Upper lobe of left lung (tissue), 6 donors: ENCODE results near the gene RNLS. TPM values are rescaled to one million over a fixed set of nuclear protein-coding genes. Genes with fewer than 3 reads are reported as not detected.

Experiments used
- ATAC-seq, 2 donors: fragments of 200-7000 bp; cut with Tn5 transposase; one replicate each; pipeline ENCODE4 v1.9.1; 2022; ENCODE audit warnings: mild to moderate bottlenecking in 2 of 2, moderate library complexity in 2 of 2; ENCODE audit not compliant: low FRiP score in 2 of 2
- DNase-seq, 2 donors: peaks; one replicate each; pipeline ENCODE4 v3.0.0-alpha.2; 2019 to 2020
- H3K27ac ChIP-seq, 4 donors: fragments of 200-600 bp; sonication (generic); one replicate each; pipeline ENCODE4 v1.5.1; 2016 to 2019
- H3K27me3 ChIP-seq, 4 donors: fragments of 200-600 bp; sonication (generic); one replicate each; pipeline ENCODE4 v1.5.1; 2017 to 2019
- H3K36me3 ChIP-seq, 4 donors: fragments of 200-600 bp; sonication (generic); one replicate each; pipeline ENCODE4 v1.5.1; 2016 to 2019
- H3K4me1 ChIP-seq, 4 donors: fragments of 200-600 bp; sonication (generic); one replicate each; pipeline ENCODE4 v1.5.1; 2018 to 2019
- H3K4me3 ChIP-seq, 4 donors: fragments of 200-600 bp; sonication (generic); one replicate each; pipeline ENCODE4 v1.5.1; 2017 to 2019; ENCODE audit warnings: mild to moderate bottlenecking in 2 of 4, moderate library complexity in 1 of 4
- H3K9me3 ChIP-seq, 4 donors: fragments of 200-600 bp; sonication (generic); one replicate each; pipeline ENCODE4 v1.5.1; 2018 to 2019
- CTCF ChIP-seq, 6 experiments: fragments of 450-650 bp in 4 of 6; fragments of 200-600 bp in 2 of 6; sonication (generic) in 2 of 6; IDR thresholded peaks; one replicate each; pipeline ENCODE4 v1.5.1; 2016 to 2019; ENCODE audit warnings: antibody characterized with exemption in 6 of 6
- EP300 ChIP-seq, 4 donors: sonication (generic); formaldehyde crosslinking; IDR thresholded peaks; one replicate each; pipeline ENCODE4 v1.5.1; 2017; ENCODE audit warnings: antibody characterized with exemption in 4 of 4, control low read depth in 2 of 4
- POLR2A ChIP-seq, 4 donors: fragments of 450-650 bp; IDR thresholded peaks; one replicate each; pipeline ENCODE4 v1.5.1; 2016 to 2017; ENCODE audit warnings: antibody characterized with exemption in 4 of 4, mild to moderate bottlenecking in 2 of 4
- POLR2AphosphoS5 ChIP-seq, 2 donors: sonication (generic); formaldehyde crosslinking; IDR thresholded peaks; one replicate each; pipeline ENCODE4 v1.5.1; 2017; ENCODE audit warnings: antibody characterized with exemption in 2 of 2
- WGBS, 2 donors: methylation state at CpG; one replicate each; pipeline ENCODE4 v1.1.5; 2017 to 2018; 5-methylcytosine and 5-hydroxymethylcytosine counted together
- total RNA-seq, 6 donors: library from RNA; depleted of rRNA in 4 of 6; stranded (reverse); fragments of >200 nt in 4 of 6; gene quantifications; one replicate each; pipeline versions ENCODE4 v1.1.0 to v1.2.1, GENCODE V29; 2016 to 2021
- donor health status: DM: no; HTN: no; CAD: no; lungs with moderate emphysema.
- donor health status: DM: no; HTN: yes; CAD: no; lungs with severe emphysema.

The RNLS gene
- total RNA-seq, 6 donors from 2014 or later = 5.0 to 27.1 (median 15.0) TPM

GRCh38 chr10:88337134-88337533, 246.0 kb downstream of the RNLS start:
- DNase-seq = no peak
- WGBS, 2 donors = 90 to 100% methylated on average over 1 of the region's 1 CpG
- H3K36me3 ChIP-seq = no peaks in the 10 kb centered on the region

GRCh38 chr10:88336334-88336733, 246.8 kb downstream of the RNLS start:
- Histone ChIP-seq H3K27ac (no peak overlapping the region), H3K27me3 (no peaks in the 10 kb centered on the region), H3K36me3 (no peaks in the 10 kb centered on the region), H3K4me1 (no peaks in the 10 kb centered on the region), H3K9me3 (no peaks in the 10 kb centered on the region), H3K4me3 (no peak overlapping the region)
- DNase-seq (no peak), ATAC-seq (no peak)
- 56 to 59% methylated on average over 4 of the region's 4 CpGs for WGBS, 2 donors
- TF ChIP-seq POLR2A (IDR thresholded peaks at IDR 0.05) (no peak), CTCF (IDR thresholded peaks at IDR 0.05) (no peak), EP300 (IDR thresholded peaks at IDR 0.05) (no peak), POLR2AphosphoS5 (IDR thresholded peaks at IDR 0.05) (no peak)

More at GRCh38 chr10:88337134-88337533, 246.0 kb downstream of the RNLS start:
- Histone ChIP-seq H3K27ac (no peak overlapping the region), H3K4me1 (no peaks in the 10 kb centered on the region), H3K4me3 (no peak overlapping the region), H3K27me3 (no peaks in the 10 kb centered on the region), H3K9me3 (no peaks in the 10 kb centered on the region)
- TF ChIP-seq POLR2A (IDR thresholded peaks at IDR 0.05) (no peak), CTCF (IDR thresholded peaks at IDR 0.05) (no peak), POLR2AphosphoS5 (IDR thresholded peaks at IDR 0.05) (no peak), EP300 (IDR thresholded peaks at IDR 0.05) (no peak)
- no peak for ATAC-seq

- ATAC-seq = no peak
- no peaks in the 10 kb centered on the region for H3K27me3 ChIP-seq
- H3K4me1 ChIP-seq = no peaks in the 10 kb centered on the region
- no peak overlapping the region for H3K4me3 ChIP-seq
- H3K27ac ChIP-seq = no peak overlapping the region
- no peak for TF ChIP-seq CTCF (IDR thresholded peaks at IDR 0.05)
- no peak for DNase-seq
- 62 to 70% methylated on average over 3 of the region's 3 CpGs for WGBS, 2 donors
- H3K9me3 ChIP-seq = no peaks in the 10 kb centered on the region
- H3K36me3 ChIP-seq = no peaks in the 10 kb centered on the region
Measured at GRCh38 chr10:88333248-88333630, 249.9 kb downstream of the RNLS start.

- 58 to 76% methylated on average over 3 of the region's 3 CpGs for WGBS, 2 donors
- TF ChIP-seq POLR2AphosphoS5 (IDR thresholded peaks at IDR 0.05) = no peak
- no peak for TF ChIP-seq EP300 (IDR thresholded peaks at IDR 0.05)
- TF ChIP-seq CTCF (IDR thresholded peaks at IDR 0.05) = no peak
- no peak for TF ChIP-seq POLR2A (IDR thresholded peaks at IDR 0.05)
- H3K4me1 ChIP-seq = no peaks in the 10 kb centered on the region
- no peak overlapping the region for H3K4me3 ChIP-seq
- H3K27ac ChIP-seq = no peak overlapping the region
- DNase-seq (no peak), ATAC-seq (no peak)
- no peaks in the 10 kb centered on the region for H3K27me3 ChIP-seq
- no peaks in the 10 kb centered on the region for H3K9me3 ChIP-seq
- no peaks in the 10 kb centered on the region for H3K36me3 ChIP-seq
Measured at GRCh38 chr10:88332503-88333247, 250.4 kb downstream of the RNLS start.

GRCh38 chr10:88330174-88330573, 252.9 kb downstream of the RNLS start:
- ATAC-seq (no peak), DNase-seq (no peak)
- Histone ChIP-seq H3K9me3 (no peaks in the 10 kb centered on the region), H3K27me3 (no peaks in the 10 kb centered on the region), H3K36me3 (no peaks in the 10 kb centered on the region), H3K4me1 (no peaks in the 10 kb centered on the region), H3K4me3 (no peak overlapping the region), H3K27ac (no peak overlapping the region)
- no peak for TF ChIP-seq POLR2AphosphoS5 (IDR thresholded peaks at IDR 0.05)
- WGBS, 2 donors = 60 to 69% methylated on average over 1 of the region's 1 CpG
